ENCODE data around the gene ROBO2.

ROBO2 gene, protein sequence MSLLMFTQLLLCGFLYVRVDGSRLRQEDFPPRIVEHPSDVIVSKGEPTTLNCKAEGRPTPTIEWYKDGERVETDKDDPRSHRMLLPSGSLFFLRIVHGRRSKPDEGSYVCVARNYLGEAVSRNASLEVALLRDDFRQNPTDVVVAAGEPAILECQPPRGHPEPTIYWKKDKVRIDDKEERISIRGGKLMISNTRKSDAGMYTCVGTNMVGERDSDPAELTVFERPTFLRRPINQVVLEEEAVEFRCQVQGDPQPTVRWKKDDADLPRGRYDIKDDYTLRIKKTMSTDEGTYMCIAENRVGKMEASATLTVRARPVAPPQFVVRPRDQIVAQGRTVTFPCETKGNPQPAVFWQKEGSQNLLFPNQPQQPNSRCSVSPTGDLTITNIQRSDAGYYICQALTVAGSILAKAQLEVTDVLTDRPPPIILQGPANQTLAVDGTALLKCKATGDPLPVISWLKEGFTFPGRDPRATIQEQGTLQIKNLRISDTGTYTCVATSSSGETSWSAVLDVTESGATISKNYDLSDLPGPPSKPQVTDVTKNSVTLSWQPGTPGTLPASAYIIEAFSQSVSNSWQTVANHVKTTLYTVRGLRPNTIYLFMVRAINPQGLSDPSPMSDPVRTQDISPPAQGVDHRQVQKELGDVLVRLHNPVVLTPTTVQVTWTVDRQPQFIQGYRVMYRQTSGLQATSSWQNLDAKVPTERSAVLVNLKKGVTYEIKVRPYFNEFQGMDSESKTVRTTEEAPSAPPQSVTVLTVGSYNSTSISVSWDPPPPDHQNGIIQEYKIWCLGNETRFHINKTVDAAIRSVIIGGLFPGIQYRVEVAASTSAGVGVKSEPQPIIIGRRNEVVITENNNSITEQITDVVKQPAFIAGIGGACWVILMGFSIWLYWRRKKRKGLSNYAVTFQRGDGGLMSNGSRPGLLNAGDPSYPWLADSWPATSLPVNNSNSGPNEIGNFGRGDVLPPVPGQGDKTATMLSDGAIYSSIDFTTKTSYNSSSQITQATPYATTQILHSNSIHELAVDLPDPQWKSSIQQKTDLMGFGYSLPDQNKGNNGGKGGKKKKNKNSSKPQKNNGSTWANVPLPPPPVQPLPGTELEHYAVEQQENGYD (N-terminal part only)

DNA sequence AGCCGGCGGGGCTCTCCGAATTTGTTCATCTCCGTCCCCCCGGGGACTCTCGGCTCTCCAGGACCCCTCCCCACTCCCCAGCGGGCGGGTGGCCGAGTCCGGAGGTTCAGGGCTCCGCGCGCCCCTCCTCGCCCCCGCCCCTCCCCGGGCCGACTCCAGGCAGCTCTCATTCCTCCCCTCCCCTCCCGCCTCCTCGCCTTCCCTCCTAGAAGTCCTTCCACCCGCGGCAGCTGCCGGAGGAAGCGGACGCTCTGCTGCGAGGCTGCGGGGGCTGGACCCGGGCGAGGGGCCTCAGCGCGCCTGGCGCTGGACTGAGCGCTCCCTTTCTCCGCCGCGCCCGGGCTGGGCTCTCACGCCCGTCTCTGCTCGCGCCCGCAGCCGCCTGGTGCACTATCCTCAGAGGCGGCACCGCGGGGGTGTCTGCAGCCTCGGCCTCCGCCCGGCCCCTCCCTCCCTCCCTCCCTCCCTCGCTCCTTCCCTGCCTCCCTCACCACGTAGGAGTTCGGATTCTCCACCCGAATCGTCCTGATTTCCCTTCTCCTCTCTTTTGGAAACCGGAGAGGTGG, at the start of gene ROBO2:
Gene ROBO2, plus strand, starts transcription at position 494 of the 566 bp plus-strand sequence. CDS start 687 bp downstream, outside the sequence.
- no peak for DNase-seq

GRCh38 chr3:76990606-76991005, 49.3 kb upstream of the ROBO2 start:
- DNase-seq = no peak

DNA sequence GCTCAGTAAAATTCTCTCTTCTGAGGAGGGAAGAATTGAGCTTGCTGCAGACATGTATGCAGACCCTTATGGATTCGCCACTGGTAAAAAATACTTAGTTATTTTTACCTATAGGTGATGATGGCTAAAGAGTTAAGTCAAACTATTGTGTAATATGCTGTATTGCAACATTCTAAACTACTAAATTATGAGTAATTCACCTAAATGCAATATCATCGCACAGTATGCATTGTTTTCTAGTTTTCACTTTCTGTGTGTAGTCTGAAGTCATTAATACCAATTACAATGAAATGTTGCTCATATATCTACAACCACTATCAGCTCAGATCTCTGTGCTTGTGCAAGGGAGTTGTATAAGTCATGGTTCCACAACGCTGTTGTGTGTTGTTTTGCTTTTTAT, 48.7 kb upstream of the ROBO2 start:
- no peak for DNase-seq

DNA sequence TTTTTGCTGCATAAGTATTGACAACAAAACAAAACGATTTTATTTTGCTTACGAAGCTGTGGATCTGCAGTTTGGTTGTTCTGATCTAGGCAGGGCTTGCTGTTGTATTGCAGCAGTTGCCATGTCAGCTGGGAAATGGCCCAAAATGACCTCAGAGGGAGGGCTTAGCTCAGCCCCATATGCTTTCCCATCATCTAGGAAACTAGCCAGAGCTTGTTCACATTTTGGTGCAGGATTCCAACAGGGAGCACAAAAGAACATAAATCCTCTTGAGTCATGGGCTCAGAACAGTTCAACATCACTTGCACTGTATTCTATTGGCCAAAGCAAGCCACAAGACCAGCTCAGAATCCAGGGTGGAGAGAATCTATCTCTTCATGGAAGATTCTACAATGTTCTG, 42.2 kb upstream of the ROBO2 start:
- no peak for DNase-seq

GRCh38 chr3:76998555-76998954, 41.3 kb upstream of the ROBO2 start:
- DNase-seq = no peak

- DNase-seq = no peak
These were observed 38.7 kb upstream of the ROBO2 start for GRCh38 chr3:77001062-77001701.

DNA sequence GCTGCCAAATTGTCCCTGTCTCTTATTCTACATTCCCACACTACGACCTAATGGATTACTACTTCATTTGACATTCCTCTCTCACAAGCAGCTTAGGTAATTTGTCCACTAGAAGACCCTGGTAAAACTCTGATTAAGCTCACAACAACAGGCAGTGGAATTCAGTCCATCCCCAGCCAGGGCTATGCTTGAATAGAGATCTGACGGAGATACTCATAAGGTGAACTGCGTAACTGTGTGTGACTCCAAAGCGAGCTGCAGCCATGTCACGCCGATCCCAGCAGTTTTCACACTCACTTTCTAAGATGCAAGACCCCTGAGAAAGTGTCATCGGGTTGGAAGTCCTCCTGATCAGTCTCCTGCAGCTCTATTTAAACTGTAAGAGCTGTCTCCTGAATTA, 25.7 kb upstream of the ROBO2 start:
- DNase-seq = no peak

DNA sequence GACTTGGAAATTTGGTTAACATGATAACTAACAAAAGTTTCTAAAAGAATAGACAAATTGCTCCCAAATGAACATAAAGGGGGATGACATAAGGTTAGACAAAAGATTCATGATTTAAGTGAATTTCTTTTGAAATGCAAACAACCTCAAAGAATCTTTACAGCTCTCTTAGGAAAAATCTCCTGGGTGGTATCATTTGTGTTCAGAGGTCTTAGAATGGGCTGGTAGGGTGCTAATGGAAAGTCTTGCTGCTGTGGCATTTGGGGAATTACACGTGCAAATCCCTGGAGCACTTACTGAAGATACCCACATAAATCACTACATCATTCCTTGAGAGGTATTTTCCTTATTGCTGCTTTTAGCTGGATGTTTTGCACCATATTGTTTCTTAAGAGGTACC, 14.4 kb upstream of the ROBO2 start:
- DNase-seq = no peak

- DNase-seq = no peak
These were observed 12.8 kb upstream of the ROBO2 start for GRCh38 chr3:77026904-77027634.

GRCh38 chr3:77028005-77028404, 11.9 kb upstream of the ROBO2 start:
- DNase-seq = no peak

- no peak for DNase-seq
These were observed 1.4 kb upstream of the ROBO2 start for GRCh38 chr3:77038468-77038929.

DNA sequence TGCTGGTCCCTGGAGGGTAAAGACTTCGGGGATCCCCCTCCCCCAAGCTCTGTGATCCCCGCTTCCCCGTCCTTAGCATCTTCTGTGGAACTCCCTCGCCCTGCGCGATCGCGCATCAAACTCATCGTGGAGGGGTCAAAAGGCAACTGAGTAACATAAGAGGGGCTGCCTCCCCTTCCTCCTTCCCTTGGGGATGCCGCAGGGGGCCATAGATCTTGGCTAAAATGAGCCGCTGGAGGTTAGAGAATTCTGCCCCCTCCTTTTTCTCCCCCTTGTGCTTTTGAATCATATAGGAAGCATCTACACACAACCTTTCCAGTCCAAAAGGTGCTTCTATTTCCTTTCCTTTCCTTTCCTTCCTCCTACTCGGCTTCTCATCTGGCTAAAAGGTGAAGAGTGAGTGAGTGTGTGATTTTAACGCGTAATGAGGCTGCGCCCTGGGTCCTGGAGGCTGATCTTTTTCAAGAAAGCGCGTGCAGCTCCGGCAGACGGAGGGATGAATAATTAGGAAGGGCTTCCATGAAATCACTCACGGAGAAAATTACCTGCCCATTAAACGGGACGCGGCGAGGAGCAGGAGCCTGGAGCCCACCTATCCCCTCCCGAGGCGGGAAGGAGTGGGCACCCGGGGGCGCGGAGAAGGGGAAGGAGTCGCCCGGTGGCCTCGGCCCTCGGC, 831 bp upstream of the ROBO2 start:
- no peak for DNase-seq

- DNase-seq = no peak
These were observed 317 bp downstream of the ROBO2 start for GRCh38 chr3:77040216-77040615.

GRCh38 chr3:77040926-77041722, 1.2 kb downstream of the ROBO2 start:
- DNase-seq = no peak

- DNase-seq = no peak
These were observed 1.9 kb downstream of the ROBO2 start for GRCh38 chr3:77041811-77042210.

- no peak for DNase-seq
These were observed 2.4 kb downstream of the ROBO2 start for GRCh38 chr3:77042343-77042742.

GRCh38 chr3:77042882-77043281, 3.0 kb downstream of the ROBO2 start:
- no peak for DNase-seq

DNA sequence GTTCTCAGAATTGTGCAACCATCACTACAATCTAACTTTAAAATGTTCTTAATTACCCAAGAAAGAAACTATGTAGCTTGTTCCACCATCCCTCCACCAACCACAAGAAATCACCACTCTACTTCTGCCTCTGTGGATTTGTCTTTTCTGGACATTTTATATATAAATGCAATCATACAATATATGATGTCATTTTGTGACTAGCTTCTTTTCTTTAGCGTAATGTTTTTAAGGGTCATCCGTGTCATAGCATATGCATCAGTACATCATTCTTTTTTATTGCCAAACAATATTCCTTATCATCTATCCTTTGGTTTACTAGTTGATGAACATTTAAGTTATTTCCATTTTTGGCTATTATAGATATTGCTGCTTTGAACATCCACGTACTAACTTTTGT, 5.8 kb downstream of the ROBO2 start:
- DNase-seq = no peak

GRCh38 chr3:77048186-77048585, 8.3 kb downstream of the ROBO2 start:
- DNase-seq = no peak

DNA sequence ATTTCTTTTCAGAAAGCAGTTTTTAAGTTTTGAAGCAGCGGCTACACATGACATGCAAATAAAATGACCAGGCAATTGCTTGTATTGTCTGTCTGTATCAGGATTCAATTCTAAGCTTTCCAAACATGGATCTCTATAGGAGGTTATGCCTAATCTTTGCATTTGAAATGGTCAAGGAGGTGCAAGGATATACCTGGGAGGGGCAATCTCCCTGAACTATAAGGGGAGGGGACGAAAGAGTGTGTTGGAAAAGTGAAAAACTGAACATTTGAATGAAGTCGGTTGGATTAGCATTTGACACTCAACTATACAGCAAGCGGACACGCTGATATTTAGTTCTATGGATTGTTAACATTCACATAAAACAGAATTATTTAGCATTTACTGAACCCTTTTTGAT, 11.7 kb downstream of the ROBO2 start:
- no peak for DNase-seq
